Fibroblast of villous mesenchyme (primary cell): ENCODE results near the gene NES. TPM values are rescaled to one million over a fixed set of nuclear protein-coding genes. Genes with fewer than 3 reads are reported as not detected.

ENCODE experiments used
- DNase-seq: peaks from one replicate; pipeline ENCODE4 v3.0.0-alpha.2; 2010; ENCODE audit warnings: low read depth
- H3K4me3 ChIP-seq: 2 replicates; pipeline ENCODE4 v1.5.1; 2011; ENCODE audit warnings: low read depth, mild to moderate bottlenecking, low read length
- total RNA-seq: library from RNA; depleted of rRNA; stranded (reverse); fragments of >200 nt; gene quantifications from 2 replicates; pipeline ENCODE4 v1.2.3, GENCODE V29; 2012
- TF ChIP-seq, protein P1 (sequence below): IDR thresholded peaks from 2 replicates; pipeline ENCODE4 v1.5.1; 2012; ENCODE audit warnings: low read depth, mild to moderate bottlenecking, low read length; ENCODE audit not compliant: insufficient read depth

NES gene
- total RNA-seq, 1 donor, result 66.9 TPM

DNA sequence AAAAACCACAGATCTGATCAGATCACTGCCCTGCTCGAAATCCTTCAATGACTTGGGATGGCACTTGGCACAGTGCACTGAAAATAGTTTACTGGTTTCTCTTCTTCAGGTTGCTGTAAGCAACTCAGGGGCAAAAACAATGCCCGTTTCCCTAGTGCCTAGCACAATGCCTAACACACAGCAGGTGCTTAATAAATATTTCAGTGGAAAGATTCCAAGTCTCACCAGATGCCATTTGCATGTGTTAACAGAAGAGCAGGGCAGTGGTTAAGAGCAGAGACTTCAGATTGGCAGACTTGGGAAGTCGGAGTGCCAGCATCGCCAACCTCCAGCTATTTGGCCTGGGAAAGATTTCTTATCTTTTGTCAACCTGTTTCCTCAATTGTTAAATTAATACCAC, 40.1 kb upstream of the NES start:
- TF ChIP-seq, protein P1, sequence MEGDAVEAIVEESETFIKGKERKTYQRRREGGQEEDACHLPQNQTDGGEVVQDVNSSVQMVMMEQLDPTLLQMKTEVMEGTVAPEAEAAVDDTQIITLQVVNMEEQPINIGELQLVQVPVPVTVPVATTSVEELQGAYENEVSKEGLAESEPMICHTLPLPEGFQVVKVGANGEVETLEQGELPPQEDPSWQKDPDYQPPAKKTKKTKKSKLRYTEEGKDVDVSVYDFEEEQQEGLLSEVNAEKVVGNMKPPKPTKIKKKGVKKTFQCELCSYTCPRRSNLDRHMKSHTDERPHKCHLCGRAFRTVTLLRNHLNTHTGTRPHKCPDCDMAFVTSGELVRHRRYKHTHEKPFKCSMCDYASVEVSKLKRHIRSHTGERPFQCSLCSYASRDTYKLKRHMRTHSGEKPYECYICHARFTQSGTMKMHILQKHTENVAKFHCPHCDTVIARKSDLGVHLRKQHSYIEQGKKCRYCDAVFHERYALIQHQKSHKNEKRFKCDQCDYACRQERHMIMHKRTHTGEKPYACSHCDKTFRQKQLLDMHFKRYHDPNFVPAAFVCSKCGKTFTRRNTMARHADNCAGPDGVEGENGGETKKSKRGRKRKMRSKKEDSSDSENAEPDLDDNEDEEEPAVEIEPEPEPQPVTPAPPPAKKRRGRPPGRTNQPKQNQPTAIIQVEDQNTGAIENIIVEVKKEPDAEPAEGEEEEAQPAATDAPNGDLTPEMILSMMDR, result no peak
- no peak for DNase-seq
- H3K4me3 ChIP-seq, result no peak overlapping the region

DNA sequence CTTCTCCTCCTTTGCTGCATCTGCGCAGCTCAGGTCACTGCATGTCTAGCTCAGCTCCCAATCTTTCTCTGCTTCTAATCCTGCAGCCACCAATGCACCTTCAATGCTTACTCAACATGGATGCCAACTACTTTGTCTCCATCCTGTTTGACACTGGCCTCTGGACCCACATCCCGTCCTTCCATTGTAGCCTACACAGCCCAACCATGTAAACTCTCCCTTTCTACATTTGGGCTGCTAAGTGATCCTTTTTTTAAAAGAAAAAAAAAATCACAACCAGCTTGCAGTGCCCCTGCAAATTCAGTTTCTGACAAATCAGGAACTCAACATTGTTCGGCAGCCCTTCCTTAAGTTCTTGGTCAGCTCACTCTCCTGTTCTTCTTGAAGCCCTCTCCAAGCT, 37.6 kb upstream of the NES start:
- TF ChIP-seq, protein P1, result no peak
- no peak overlapping the region for H3K4me3 ChIP-seq
- no peak for DNase-seq

DNA sequence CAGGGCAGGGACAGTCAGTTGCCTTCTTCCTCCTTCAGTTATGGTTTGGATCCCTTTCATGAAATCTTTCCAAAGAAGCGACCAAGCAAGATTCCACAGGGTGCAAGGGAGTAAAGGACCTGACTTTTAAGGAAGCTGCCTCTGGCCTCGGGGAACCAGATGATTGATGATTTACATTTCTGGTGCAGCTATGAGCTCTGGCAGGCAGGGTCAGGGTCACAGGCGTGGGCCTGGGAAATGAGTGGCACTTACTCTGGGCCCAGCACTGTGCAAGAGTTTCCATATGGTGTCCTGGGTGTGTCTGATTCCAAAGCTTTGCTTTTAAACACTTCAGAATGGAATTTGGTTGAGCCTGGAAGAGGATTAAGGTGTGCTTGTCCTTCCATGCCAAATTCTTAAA, 35.4 kb upstream of the NES start:
- DNase-seq, result peak; percentile 64
- H3K4me3 ChIP-seq, result no peak overlapping the region
- TF ChIP-seq, protein P1, result no peak

DNA sequence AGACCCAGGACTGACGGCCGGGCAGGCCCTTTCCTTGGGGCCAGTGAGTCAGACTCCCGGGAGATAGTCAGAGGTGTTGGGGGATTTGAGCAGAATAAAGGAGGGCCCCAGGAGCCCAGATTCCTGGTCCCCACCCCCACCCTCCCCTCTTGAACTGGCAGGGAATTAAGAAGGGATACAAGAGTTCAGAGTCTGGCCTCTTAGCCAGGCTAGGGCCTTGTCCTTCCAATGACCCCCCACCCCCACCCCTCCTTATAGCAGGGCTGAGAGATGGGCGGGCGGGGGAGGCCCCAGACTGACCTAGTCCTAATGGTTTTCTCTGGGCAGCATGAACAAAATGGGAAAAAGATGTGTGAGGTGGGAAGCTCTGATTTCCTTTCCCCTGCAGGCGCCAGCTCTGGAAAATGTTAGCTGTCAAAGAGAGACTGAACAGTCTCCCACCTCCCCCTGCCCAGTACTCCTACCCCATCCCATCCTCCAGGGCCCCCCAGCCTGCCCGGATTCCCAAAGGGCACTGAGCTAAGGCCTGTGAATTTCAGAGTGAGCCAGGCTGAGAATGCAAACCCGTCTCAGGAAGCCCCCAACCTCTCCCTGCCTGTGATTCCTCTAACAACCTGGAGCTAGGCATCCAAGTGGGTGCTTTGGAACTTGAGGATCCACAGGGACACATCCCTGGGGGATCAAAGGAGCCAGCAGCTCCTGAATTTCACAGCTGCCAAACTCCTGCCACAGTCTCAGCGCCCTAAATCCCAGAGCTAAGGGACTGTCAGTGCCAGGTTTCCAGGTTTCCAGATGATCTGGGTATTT, 34.0 kb upstream of the NES start:
- peak; percentile 80 for DNase-seq
- H3K4me3 ChIP-seq, result no peak overlapping the region
- TF ChIP-seq, protein P1, result no peak

DNA sequence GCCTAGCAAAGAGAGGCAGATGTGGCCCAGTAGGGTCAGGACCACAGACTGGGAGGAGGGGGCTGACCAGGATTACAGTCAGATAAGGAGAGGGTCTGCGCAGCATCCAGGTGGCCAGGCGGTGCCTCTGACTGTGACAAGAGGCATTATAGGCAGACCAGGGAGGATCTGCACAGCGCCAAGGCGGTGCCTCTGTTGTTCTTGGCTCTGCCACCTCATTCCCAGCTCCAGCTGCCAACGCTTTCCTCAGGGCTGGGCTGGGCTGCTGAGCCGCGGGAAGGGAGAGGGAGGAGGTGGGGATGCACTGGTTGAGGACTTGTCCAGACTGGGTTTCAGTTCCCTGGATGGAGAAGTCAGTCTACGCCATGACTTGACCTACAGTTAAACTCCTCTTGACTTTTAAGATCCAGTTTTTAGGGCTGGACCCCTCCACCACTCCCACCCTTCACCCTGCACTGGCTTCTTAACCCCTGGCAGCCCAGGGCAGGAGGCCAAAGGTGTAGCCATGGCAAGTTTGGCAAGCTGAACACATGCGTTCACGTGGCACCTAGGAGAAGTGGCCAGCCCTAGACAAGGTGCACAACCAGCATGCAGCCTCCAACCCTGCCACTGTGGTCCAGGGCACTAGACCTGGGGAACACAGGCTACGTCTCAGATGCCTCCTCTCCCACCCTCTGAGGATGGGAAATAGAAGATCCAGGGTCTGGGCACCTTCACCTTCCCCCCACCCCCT, 32.7 kb upstream of the NES start:
- TF ChIP-seq, protein P1, result no peak
- no peak overlapping the region for H3K4me3 ChIP-seq
- peak; percentile 36 for DNase-seq

DNA sequence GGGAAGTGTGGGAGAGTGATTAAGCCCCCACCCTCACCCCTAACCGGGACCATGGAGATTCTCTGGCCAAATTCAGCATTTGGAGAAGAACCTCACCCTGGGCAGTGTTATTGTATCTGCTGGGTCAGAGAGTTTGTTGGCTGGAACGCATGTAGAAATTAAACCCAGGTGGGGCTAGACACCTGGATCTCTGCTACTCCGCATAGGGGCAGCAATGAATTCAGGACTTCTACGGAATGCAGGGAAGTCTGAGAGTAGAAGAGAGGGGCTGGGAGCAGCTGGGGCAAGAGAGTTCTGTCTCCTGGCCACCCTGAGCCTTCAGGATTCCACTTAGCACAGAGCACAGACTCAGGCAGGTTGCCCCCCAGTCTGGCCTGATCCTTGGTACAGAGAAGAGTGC, 31.8 kb upstream of the NES start:
- DNase-seq, result no peak
- TF ChIP-seq, protein P1, result no peak

More for the DNA sequence above, 31.8 kb upstream of the NES start:
- H3K4me3 ChIP-seq, result no peak overlapping the region
